HPDE6-E6E7 (cell line): Measurements from ENCODE around the gene RALGPS1.

Experiments
- DNase-seq: peaks from one replicate; pipeline ENCODE4 v3.0.0; 2011; ENCODE audit warnings: missing footprints; ENCODE audit errors: extremely low spot score

Gene RALGPS1

GRCh38 chr9:127205952-127206351, 291.4 kb downstream of the RALGPS1 start:
- DNase-seq: no peak

GRCh38 chr9:127206666-127207065, 292.1 kb downstream of the RALGPS1 start:
- no peak for DNase-seq

DNA sequence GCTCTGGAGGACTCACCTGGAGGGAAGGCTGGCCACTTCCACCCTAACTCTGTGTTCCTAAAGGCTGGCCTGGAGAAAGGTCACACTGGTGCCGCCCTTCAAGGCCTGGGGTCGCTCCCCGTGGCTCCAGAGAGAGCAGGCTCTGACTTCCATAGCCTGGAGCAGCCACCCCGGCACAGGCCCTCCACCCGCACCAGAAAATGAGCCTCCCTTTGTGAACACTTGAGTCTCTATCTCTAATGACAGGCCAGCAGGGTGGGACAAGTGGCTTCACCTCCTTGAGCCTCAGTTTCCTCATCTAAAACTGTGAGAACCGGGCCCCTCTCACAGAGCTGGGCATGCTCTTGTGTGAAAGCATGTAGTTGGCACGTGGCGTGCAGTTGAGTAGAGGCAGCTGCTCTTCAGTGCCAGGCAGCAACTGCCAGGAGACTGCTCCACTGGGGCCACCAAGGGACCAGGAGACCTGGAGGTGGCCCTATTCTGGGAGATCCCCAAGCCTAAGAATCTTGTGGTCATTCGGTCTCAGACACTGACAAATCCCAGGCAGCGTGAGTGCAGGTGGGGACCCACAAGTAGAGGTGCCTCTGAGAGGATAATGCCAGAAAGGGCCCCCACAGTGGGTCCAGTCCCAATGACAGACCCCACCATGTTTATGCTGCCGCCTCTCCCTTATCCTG, 293.3 kb downstream of the RALGPS1 start:
- no peak for DNase-seq

DNA sequence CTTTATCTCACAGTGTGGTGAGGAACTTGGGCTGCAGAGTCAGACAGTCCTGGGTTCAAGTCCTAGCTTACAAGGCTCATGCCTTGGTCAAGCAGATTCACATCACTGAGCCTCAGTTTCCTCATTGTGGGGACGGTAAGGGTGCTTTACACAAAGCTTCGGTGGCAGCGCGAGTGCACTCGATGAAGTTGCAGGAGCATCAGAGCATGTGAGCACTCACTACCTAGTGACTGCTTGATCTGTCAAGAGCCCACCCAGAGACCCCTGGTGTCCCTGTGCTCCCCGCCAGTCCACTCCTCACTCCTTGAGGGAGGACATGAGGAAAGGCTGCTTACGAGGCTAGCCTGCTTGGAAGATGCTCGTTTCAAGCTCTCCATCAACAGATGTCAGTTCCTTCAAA, 293.8 kb downstream of the RALGPS1 start:
- no peak for DNase-seq

GRCh38 chr9:127209220-127209619, 294.6 kb downstream of the RALGPS1 start:
- DNase-seq: no peak

DNA sequence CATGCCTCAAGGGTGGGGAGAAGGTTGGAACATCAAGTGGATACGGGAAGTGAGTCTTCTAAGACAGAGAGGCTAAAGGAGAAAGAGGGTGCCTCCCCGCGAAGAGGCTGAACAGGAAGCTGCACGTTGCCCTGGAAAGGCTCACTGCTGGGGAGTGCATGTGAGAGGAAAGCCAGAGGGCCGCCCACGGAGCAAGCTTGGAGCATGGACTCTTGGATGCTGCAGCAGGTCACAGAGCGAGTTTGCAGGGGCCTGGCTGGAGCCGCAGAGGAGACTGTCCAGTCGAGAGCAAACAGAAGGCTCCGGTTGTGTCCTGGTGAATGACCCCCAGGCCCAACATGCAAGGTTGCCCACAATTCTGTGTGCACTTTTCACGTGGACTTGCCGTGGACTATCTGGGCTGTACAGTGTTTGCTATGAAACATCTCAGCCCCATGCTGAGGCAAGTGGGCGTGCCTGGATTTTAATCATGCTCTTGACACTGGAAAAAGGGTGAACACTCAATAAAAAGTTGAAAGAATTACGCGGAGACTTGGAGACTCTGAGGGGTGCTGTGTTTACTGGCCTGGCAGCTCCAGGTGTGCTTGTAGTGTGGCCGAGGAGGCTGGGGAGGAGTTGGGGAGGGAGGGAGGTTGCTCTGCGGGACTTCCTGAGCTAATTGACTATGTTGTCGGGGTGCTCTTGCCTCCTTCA, 295.5 kb downstream of the RALGPS1 start:
- no peak for DNase-seq

DNA sequence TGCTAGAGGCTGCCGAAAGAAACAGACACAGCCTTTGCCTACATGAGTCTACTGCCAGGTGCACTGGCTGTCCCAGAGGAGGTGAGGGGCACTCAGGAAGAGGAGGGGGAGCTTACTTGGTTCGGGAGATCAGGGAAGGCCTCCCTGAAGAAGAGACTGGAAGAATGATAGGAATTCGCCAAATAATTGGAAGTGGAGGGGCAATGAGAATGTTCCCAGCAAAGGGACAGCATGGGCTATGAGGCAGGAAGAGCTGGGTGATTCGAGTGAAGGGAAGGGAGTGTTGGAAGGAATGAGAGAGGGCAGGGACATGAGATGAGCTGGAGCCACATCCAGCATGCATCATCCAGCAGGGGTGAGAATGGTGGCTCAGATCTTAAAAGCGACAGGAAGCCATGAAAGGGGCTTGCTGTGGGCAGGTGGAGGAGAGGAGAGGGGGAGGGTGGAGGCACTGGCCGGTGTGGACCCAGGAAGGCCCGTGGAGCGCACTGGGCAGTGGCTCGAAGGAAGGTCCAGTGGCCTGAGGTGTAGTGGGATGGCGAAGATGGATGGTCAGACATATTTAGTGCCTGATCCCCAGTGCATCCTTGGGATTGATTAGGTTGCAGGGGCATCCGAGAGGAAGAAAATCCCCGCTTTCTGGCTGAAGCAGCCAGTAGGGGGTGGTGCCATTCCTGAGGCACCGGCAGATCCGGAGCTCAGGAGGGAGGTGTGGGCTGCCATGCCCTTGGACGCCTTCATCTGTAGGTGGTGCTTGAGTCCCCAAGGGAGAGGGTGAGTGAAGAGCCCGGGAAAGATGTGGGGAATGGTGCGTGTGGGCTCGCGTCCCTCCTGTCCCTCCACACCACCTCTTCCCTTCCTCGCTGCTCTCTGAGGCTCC, 296.5 kb downstream of the RALGPS1 start:
- no peak for DNase-seq

- no peak for DNase-seq
Observed at GRCh38 chr9:127211983-127212382, 297.4 kb downstream of the RALGPS1 start.

DNA sequence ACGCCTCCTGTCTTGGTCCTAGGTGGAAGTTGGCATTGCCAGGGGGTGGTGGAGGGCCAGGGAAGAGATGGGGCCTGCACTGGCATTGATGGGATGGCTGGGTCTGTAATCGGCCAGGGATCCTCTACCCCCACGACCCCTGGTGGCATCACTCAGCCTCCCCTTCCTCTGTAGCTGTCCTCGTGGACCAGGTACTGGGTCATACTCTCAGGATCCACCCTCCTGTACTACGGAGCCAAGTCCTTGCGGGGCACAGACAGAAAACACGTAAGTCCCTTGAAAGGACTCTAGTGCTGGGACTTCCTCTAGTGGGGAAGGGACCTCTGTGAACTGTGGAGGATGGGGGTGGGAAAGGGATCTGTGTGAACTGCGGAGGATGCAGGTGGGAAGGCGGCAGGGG, 297.9 kb downstream of the RALGPS1 start:
- DNase-seq: no peak

- no peak for DNase-seq
Observed at GRCh38 chr9:127213859-127214258, 299.3 kb downstream of the RALGPS1 start.

- peak; percentile 81 for DNase-seq
Observed at GRCh38 chr9:127214421-127215267, 300.1 kb downstream of the RALGPS1 start.

- DNase-seq: no peak
Observed at GRCh38 chr9:127215268-127216209, 301.0 kb downstream of the RALGPS1 start.

DNA sequence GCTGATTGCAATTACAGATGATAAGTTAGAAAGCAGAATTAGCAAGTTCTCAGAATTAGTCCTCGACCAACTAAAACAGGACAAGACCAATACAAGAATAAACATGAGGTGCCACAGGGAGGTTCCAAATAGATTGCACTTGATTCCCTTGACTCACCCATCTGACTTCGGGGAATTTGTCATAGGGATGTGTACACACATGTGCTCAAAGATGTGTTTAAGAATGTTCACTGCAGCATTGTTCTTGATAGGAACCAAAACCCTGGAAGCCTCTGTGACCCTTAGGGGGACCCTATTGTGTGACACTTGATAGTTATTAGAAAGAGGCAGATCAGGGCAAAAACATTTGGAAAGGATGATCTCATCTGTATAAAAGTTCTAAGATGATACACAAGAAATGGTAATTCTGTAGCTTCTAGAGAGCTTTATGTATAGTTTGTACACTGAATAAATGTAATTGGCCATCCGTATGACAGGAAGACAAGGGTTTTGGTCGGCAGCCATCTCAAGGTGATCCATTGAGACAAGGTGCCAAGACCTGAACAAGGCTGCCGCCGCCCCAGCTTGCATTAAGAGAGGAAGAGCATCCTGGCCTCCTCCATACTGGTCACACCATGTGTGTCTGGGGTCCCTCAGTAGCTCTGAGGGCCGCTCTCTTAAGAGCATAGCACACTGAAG, 301.8 kb downstream of the RALGPS1 start:
- DNase-seq: no peak

GRCh38 chr9:127216888-127217217, 302.3 kb downstream of the RALGPS1 start:
- no peak for DNase-seq

- no peak for DNase-seq
Observed at GRCh38 chr9:127218818-127219217, 304.2 kb downstream of the RALGPS1 start.

DNA sequence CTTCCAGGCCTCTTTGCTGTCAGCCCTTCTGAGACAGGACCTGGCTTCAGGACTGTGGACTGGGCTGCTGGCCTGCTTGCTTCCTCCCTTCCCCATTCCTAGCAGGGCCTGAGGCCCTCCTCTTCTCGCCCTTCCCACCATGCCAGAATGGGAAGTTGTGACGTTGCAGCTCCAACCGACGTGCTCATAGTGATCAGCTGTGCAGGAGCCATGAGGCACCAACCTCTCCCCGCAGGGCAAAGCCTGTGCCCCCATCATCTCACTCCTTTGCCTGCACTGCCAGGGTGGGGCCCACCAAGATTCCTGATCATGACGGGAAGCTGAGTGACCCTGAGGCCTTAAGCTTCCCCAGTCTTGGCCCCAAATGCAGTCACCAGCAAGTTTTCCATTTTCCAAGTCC, 304.9 kb downstream of the RALGPS1 start:
- DNase-seq: no peak

GRCh38 chr9:127221695-127222094, 307.1 kb downstream of the RALGPS1 start:
- DNase-seq: no peak

- no peak for DNase-seq
Observed at GRCh38 chr9:127222388-127223095, 308.0 kb downstream of the RALGPS1 start.

DNA sequence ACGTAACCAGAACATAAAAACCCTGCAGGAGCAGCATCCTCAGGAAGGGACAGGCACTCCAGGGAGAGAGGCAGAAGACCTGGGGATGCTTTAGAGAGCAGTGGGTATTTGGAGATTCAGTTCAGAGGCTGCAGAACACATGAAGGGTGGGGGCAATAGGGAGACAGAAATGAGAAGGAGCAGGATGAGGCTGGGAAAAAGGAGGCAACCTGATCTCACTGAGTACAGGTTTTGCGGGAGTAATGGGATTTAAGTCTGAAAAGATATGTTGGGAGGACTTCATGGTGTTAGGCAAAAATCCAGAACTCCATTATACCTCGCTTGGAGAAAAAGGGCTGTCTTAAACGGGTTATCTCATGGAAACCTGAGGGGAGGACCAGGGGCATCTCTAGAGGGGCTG, 308.7 kb downstream of the RALGPS1 start:
- DNase-seq: no peak

GRCh38 chr9:127223810-127224177, 309.2 kb downstream of the RALGPS1 start:
- no peak for DNase-seq
